SW 1271 (cell line): ENCODE data around the gene NFYA.
"Not testable (repeated sequence)": the region's sequence is repeated elsewhere in the genome, so short reads cannot be mapped to it uniquely, and the experiment has no call there.

Source experiments
- DNase-seq, 2 experiments: peaks; one replicate each; lab custom pipeline; 2025; lab: John Stamatoyannopoulos, UW

Gene NFYA

GRCh38 chr6:41115027-41115426, 42.3 kb downstream of the NFYA start:
- not testable (repeated sequence) for DNase-seq

DNA sequence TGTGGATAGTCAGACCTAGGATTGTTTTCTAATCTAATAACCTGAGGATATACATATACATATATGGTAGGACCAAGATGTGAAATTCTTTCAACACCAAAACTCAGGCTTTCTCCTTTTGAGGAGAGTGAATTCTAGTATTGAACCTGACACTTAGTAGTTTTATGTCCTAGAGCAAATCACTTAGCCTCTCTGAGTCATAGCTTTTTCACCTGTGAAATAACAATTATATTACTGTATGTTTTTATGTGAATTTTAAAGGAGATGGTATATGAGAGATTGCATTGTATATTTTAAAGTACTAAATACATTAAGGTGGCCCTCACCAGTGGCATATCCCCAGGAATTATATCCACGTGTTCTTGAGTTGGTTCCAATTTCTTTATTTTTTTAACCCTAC, 46.7 kb downstream of the NFYA start:
- no peak for DNase-seq

GRCh38 chr6:41120058-41120457, 47.3 kb downstream of the NFYA start:
- DNase-seq, result no peak

- no peak for DNase-seq
Measured at GRCh38 chr6:41122373-41122772, 49.6 kb downstream of the NFYA start.

- no peak for DNase-seq
Measured at GRCh38 chr6:41122918-41123317, 50.1 kb downstream of the NFYA start.

- no peak for DNase-seq
Measured at GRCh38 chr6:41125282-41125681, 52.5 kb downstream of the NFYA start.

- no peak for DNase-seq
Measured at GRCh38 chr6:41132254-41132653, 59.5 kb downstream of the NFYA start.

GRCh38 chr6:41135062-41135832, 62.5 kb downstream of the NFYA start:
- DNase-seq, result no peak

- no peak for DNase-seq
Measured at GRCh38 chr6:41136911-41137310, 64.1 kb downstream of the NFYA start.

DNA sequence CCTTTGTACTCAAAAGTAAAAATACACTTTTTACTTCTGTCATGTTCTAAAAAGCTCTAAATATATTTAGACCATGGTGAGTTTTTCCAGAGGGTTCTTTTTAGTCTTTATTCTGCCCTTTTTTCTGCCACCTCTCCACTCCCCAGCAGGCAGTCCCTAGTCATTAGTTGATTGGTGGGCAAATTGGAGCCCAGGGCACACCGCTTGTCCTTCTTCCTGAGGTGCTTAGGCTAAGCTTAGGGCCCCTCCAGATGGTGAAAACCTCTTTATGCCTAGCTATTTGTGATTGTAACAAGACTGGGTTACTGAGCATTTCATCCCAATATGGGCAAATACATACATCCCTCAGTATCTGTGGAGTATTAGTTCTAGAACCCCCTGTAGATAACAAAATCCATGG, 75.1 kb downstream of the NFYA start:
- DNase-seq, result no peak
